ENCODE measurements around the gene GCK. TPM values are rescaled to one million over a fixed set of nuclear protein-coding genes. Genes with fewer than 3 reads are reported as not detected.

Gene GCK
- total RNA-seq, 3 donors from 2014 or later = 0.17 TPM; not detected in 2

- no peak for ATAC-seq
- intact Hi-C loops (cut with DNase I, micrococcal nuclease) = no loop called here
- Histone ChIP-seq H3K4me1 (ENCODE audit: low read depth) (no peaks in the 10 kb centered on the region), H3K4me3 (no peak overlapping the region), H3K36me3 (ENCODE audit: low read depth) (no peaks in the 10 kb centered on the region), H3K9me3 (no peaks in the 10 kb centered on the region)
- TF ChIP-seq CTCF (IDR thresholded peaks at IDR 0.05) = no peak
- no peak for DNase-seq
Measured at GRCh38 chr7:44149571-44150465, 39.4 kb downstream of the GCK start.

- H3K36me3 ChIP-seq (ENCODE audit: low read depth) = no peaks in the 10 kb centered on the region
- intact Hi-C loops (cut with DNase I, micrococcal nuclease) = no loop called here
Measured at GRCh38 chr7:44148961-44149536, 40.2 kb downstream of the GCK start.

GRCh38 chr7:44148166-44148565 is 41.1 kb downstream of the GCK start:
- no peak for TF ChIP-seq CTCF (IDR thresholded peaks at IDR 0.05)
- DNase-seq = no peak
- intact Hi-C loops (cut with DNase I, micrococcal nuclease) = no loop called here
- no peaks in the 10 kb centered on the region for H3K4me1 ChIP-seq (ENCODE audit: low read depth)
- no peak for ATAC-seq
- no peak overlapping the region for H3K4me3 ChIP-seq
- H3K36me3 ChIP-seq (ENCODE audit: low read depth) = no peaks in the 10 kb centered on the region
- no peaks in the 10 kb centered on the region for H3K9me3 ChIP-seq

More at GRCh38 chr7:44148961-44149536, 40.2 kb downstream of the GCK start:
- Histone ChIP-seq H3K4me1 (ENCODE audit: low read depth) (no peaks in the 10 kb centered on the region), H3K4me3 (no peak overlapping the region), H3K9me3 (no peaks in the 10 kb centered on the region)
- no peak for TF ChIP-seq CTCF (IDR thresholded peaks at IDR 0.05)
- DNase-seq (no peak), ATAC-seq (no peak)

- intact Hi-C loops (cut with DNase I, micrococcal nuclease) = no loop called here
- Histone ChIP-seq H3K9me3 (no peaks in the 10 kb centered on the region), H3K36me3 (ENCODE audit: low read depth) (no peaks in the 10 kb centered on the region), H3K4me1 (ENCODE audit: low read depth) (no peaks in the 10 kb centered on the region), H3K4me3 (no peak overlapping the region)
- DNase-seq = no peak
- no peak for ATAC-seq
- no peak for TF ChIP-seq CTCF (IDR thresholded peaks at IDR 0.05)
Measured at GRCh38 chr7:44147026-44147991, 41.9 kb downstream of the GCK start.

All from mucosa of descending colon (tissue), 3 donors.